ENCODE results near the gene CDKL5.

- TF ChIP-seq USF2 (IDR thresholded peaks at IDR 0.05) = no peak
- no peak for TF ChIP-seq HDAC2 (IDR thresholded peaks at IDR 0.05)
- no peak for TF ChIP-seq CTCF (IDR thresholded peaks at IDR 0.05)
- no peak for TF ChIP-seq JUN (IDR thresholded peaks at IDR 0.05)
- TF ChIP-seq NFE2L2 (conservative IDR thresholded peaks at IDR 0.05; ENCODE audit: low read length) = no peak
- TF ChIP-seq MAZ (IDR thresholded peaks at IDR 0.05; ENCODE audit: borderline replicate concordance, low read depth, low read length) = no peak
- no peak for TF ChIP-seq POLR2A (IDR thresholded peaks at IDR 0.05; ENCODE audit: low read length)
These were observed 135.6 kb downstream of the CDKL5 start for GRCh38 chrX:18561020-18561419.

All from A549 (cell line).